GM21367 (cell line): ENCODE data around the gene TTLL12.

Source experiments
- ATAC-seq: cut with Tn5 transposase; IDR thresholded peaks from one replicate; pipeline ENCODE4 v1.9.1; 2021; ENCODE audit not compliant: unreplicated experiment

The TTLL12 gene

DNA sequence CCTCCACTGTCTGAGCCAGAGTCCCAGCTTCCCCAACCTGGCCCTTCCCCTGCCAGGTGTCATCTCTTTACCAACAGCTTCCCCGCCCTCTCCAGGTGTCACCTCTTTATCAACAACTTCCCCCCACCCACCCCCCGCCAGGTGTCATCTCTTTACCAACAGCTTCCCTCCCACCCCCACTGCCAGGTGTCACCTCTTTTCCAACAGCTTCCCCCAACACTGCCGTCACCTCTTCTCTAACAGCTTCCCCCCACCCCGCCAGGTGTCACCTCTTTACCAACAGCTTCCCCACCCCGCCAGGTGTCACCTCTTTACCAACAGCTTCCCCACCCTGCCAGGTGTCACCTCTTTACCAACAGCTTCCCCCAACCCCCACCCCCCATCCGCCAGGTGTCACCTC is 29.8 kb upstream of the TTLL12 start:
- ATAC-seq: no peak

GRCh38 chr22:43213962-43214361 is 27.0 kb upstream of the TTLL12 start:
- ATAC-seq: no peak

- ATAC-seq: no peak
Observed at GRCh38 chr22:43213051-43213450, 26.1 kb upstream of the TTLL12 start.

DNA sequence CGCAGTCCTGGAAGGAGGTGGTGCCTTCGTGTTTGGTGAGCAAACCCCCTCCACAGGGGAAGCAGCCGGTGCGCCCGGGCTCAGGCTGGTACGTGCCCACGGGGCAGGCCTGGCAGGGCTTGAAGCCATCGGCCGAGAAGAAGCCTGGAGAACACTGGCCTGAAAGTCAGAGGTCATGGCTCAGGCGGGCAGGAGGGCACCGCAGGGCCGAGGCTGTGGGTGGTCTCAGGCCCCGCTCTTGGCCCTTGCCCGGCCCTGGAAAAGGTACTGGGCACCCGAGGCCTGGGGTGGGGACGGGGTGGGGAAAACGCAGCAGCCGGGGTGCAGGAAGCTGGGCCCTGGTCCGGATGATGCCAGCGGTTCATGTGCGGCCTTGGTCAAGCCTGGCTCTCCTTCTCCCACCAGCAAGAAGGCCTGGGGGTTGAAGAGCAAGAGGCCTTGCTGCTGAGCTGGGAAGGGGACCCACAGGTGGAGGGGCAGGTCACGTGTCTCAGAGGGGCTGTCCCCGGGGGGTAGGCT is 25.6 kb upstream of the TTLL12 start:
- no peak for ATAC-seq

- no peak for ATAC-seq
Observed at GRCh38 chr22:43211941-43212433, 25.1 kb upstream of the TTLL12 start.

DNA sequence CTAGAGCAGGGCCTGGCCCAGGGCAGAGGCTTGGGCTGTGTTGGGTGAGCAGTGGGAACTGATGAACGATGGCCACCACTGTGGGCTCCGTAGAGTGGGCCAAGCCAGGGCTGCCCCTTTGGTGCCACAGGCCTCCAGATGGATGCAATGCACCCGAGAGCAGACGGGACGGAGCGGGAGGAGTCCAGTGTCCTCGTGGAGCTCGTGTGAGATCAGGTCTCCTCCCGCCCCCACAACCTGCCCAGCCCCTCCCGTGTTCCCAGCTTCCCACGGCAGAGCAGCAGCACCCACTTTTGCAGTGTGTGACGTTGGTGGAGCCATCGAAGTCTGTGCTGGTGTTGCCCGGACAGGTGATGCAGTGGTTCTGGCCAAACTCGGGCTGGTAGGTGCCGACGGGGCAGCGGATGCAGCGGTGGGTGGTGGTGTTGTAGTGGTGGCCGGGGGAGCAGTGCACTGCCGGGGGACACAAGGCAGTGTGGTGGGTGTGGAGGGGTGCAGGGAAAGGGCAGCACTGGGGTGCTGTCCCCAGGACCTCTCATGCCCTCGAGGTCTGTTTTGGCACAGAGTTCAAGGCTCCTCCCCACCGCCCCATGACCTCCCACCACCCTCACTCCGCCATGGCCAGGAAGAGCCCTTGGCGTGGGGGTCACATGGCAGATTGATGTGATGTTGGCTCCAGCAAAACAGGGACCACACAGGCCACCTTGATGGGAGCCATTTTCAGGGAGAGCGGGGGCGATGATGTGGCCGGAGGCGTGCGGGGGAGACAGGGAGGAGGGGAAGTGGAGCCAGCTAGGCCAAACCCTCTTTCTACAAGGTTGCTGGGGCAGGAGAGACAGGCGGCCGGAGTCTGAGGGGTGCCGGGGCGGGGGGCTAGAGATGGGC is 23.9 kb upstream of the TTLL12 start:
- ATAC-seq: no peak

DNA sequence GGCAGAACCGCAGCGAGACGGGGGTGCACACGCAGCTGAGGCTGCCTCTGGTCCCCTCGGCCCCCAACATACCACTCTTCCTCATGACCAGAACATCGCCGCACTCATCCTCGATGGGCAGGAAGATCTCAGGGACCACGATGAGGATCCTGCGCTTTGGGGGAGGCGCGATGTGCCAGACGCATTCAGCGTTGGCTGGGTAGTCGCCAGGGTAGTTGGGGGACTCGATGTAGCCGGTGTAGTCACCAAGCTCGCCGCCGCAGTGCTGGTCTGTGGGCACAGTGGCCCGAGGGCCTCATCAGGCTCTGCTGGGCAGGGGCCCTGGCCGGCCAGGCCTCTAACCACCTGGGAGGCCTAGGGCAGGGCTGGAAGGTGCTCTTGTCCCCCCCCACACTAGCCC is 23.0 kb upstream of the TTLL12 start:
- no peak for ATAC-seq

GRCh38 chr22:43209523-43209890 is 22.6 kb upstream of the TTLL12 start:
- ATAC-seq: no peak

DNA sequence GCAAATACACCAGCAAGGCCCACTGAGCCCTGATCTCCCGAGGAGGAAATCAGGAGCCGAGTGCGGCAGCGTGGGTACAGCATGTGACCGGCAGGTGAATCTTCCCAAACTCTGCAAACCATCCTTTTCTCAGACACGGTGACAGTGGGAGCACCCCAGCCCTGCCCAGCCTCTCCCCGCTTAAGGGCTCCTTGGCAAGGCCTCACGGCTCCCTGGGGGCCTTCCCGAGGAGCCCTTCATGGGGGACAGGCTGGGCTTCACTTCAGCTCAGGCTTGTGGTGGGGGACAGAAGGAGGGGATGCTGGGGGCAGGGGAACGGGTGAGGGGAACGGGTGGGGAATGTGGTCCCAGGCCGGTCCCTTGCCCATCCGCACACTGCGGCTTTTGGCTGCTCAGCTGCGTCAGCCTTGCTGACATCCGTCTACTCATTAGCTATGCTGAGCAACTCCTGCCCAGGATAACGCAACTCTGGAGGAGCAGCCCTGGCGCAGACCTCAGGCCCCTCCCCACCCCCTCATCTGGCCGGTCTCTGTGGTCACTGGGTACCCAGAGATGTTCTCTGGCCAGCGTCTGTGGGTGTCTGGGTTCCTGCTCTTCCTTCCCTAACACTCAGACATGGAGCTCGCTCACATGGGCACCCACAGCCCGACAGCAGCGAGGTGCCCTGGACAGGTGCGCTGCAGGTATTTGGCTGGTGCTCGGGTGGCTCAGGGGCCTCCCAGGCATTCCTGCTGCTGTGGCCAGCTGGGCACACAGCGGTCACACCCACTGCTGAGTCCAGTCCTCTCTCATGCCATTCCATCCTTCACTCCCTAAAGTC is 22.0 kb upstream of the TTLL12 start:
- ATAC-seq: no peak

GRCh38 chr22:43207849-43208702 is 21.1 kb upstream of the TTLL12 start:
- ATAC-seq: no peak

DNA sequence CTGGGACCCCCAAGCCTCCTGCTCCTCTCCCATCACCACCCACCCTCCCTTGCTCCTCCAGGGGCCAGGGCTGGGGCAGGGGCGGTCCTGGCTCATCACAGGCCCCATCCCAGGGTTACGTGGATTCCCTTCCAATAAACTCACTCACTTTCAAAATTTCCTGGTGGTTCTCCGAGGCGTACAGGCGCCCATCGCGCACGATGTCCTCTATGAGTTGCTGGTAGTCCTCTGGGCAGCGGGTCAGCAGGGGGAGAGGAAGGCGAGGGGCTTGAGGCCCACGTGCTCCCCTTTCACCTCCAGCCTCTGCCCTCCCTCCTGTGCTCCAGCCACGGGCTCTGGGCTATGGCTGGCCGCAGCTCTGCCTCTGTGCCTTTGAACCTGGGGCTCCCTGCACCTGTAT is 20.5 kb upstream of the TTLL12 start:
- ATAC-seq: no peak

GRCh38 chr22:43206509-43207161 is 19.7 kb upstream of the TTLL12 start:
- ATAC-seq: no peak

- no peak for ATAC-seq
Observed at GRCh38 chr22:43205748-43206508, 19.0 kb upstream of the TTLL12 start.

DNA sequence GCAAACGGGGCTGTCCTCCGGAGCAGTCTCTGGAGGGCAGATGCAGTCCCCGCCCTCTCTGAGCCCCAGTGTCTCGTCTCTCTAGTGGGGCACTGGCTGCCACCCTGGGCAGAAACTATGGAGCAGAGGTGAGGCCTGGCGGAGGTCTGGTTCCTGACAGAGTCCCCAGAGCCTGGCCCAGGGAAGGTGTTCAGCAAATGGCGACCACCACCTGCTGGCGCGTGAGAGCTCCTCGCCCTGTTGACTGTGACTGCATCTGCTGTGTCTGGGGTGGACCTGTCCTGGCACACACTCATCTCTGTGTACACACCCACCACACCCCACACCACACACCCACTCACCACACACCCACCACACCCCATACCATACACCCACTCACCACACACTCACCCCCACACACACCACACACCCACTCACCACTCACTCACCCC is 18.3 kb upstream of the TTLL12 start:
- ATAC-seq: no peak

DNA sequence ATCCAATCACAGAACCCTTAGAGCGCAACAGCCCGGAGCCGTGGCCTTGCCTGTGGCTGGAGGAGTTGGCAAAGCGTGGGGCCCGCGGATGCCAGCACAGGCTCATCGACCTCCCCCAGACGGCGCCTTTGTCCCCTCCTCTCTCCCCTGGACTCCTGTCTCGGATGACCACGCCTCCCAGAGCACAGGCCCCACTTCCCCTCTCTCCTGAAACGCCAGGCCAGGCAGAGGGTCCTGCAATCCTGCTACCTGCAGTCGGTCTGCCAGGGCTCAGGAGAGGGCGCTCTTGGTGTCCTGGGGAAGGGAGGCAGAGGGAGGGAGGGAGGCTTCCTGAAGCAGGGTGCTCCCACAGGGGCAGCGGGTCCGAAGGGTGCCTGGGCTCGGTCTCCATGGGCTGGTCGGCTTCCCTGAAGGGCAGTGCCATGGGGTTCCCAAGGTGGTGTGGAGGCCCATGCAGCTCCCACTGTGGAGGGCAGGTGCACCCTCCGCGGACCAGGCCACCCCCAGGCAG is 16.6 kb upstream of the TTLL12 start:
- no peak for ATAC-seq

- no peak for ATAC-seq
Observed at GRCh38 chr22:43202756-43203410, 15.9 kb upstream of the TTLL12 start.

- ATAC-seq: no peak
Observed at GRCh38 chr22:43202326-43202725, 15.4 kb upstream of the TTLL12 start.

- ATAC-seq: no peak
Observed at GRCh38 chr22:43201486-43202219, 14.7 kb upstream of the TTLL12 start.
